Measurements from ENCODE around the gene CCL25. TPM values are rescaled to one million over a fixed set of nuclear protein-coding genes. Genes with fewer than 3 reads are reported as not detected.

The CCL25 gene
- total RNA-seq, 2 donors from 2014 or later, result not detected

Other genes starting within 250 kb of the CCL25 start
- gene EVI5L, start 222.5 kb upstream of the CCL25 start, total RNA-seq, result 10 to 100 TPM in 1 of 2 donors, 1 to 10 TPM in 1; 9.3 to 10.1 TPM
- gene PRR36, start 178.4 kb upstream of the CCL25 start, total RNA-seq, result under 1 TPM; 0.37 to 0.63 TPM
- gene LRRC8E, start 164.2 kb upstream of the CCL25 start, total RNA-seq, result not detected
- 100 to 1,000 TPM; 104 to 107 TPM for gene MAP2K7, start 148.9 kb upstream of the CCL25 start, total RNA-seq
- gene TGFBR3L, start 137.9 kb upstream of the CCL25 start, total RNA-seq, result 1 to 10 TPM; 1.4 to 1.7 TPM
- 10 to 100 TPM; 12.6 to 16.0 TPM for gene SNAPC2, start 132.4 kb upstream of the CCL25 start, total RNA-seq
- gene CTXN1, start 126.6 kb upstream of the CCL25 start, total RNA-seq, result not detected
- 10 to 100 TPM; 89.5 to 93.1 TPM for gene TIMM44, start 109.1 kb upstream of the CCL25 start, total RNA-seq
- 10 to 100 TPM; 37.5 to 40.7 TPM for gene ELAVL1, start 47.1 kb upstream of the CCL25 start, total RNA-seq
- not detected for gene FBN3, start 96.8 kb downstream of the CCL25 start, total RNA-seq
- 10 to 100 TPM; 12.2 to 22.1 TPM for gene CERS4, start 156.6 kb downstream of the CCL25 start, total RNA-seq